ENCODE data around the gene HECTD3. TPM values are rescaled to one million over a fixed set of nuclear protein-coding genes. Genes with fewer than 3 reads are reported as not detected.
A peak's percentile ranks its signal among the peaks of the same experiment; 100 is the strongest.

Gene HECTD3
- total RNA-seq, 1 experiment from 2014 or later = 18.6 TPM

DNA sequence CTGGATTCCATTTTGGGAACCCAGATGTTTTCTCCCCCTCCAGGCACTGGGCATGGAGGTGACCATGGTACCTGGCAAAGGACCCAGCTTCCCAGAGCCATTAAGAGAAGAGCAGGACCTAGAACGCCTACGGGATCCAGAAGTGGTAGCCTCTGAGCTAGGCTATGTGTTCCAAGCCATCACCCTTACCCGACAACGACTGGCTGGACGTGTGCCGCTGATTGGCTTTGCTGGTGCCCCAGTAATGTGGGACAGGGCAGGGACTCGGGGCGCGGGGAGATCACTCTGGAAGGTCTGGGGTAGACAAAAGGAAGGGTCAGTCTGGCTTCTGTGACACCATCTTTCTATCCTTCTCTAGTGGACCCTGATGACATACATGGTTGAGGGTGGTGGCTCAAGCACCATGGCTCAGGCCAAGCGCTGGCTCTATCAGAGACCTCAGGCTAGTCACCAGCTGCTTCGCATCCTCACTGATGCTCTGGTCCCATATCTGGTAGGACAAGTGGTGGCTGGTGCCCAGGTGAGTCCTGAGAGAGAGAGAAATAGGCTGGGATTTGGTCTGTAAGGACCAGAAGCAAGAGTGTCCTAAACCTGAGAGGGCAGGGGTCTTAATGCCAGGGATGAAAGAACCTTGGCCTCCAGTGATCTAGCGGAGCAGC is 2.6 kb upstream of the HECTD3 start:
- TF ChIP-seq, protein P1, sequence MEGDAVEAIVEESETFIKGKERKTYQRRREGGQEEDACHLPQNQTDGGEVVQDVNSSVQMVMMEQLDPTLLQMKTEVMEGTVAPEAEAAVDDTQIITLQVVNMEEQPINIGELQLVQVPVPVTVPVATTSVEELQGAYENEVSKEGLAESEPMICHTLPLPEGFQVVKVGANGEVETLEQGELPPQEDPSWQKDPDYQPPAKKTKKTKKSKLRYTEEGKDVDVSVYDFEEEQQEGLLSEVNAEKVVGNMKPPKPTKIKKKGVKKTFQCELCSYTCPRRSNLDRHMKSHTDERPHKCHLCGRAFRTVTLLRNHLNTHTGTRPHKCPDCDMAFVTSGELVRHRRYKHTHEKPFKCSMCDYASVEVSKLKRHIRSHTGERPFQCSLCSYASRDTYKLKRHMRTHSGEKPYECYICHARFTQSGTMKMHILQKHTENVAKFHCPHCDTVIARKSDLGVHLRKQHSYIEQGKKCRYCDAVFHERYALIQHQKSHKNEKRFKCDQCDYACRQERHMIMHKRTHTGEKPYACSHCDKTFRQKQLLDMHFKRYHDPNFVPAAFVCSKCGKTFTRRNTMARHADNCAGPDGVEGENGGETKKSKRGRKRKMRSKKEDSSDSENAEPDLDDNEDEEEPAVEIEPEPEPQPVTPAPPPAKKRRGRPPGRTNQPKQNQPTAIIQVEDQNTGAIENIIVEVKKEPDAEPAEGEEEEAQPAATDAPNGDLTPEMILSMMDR (conservative IDR thresholded peaks at IDR 0.05) = no peak
- no peak for TF ChIP-seq EZH2 (IDR thresholded peaks at IDR 0.05; ENCODE audit: low read depth)
- Histone ChIP-seq H4K20me1 (ENCODE audit: insufficient read depth) (no peaks in the 10 kb centered on the region), H3K9me2 (ENCODE audit: insufficient read depth) (no peaks in the 10 kb centered on the region), H3K4me1 (replicated peaks; ENCODE audit: insufficient read depth) (peaks cover 20% of the 10 kb centered on the region), H3K9me3 (ENCODE audit: insufficient read depth, low read depth) (no peaks in the 10 kb centered on the region), H3K36me3 (ENCODE audit: low read depth) (no peaks in the 10 kb centered on the region), H3K79me2 (ENCODE audit: low read depth) (peaks cover 14% of the 10 kb centered on the region; the same call in 1 of the 2 replicates), H3K27ac (no peak overlapping the region), H3K4me3 (no peak overlapping the region), H2AFZ (no peak overlapping the region), H3K27me3 (ENCODE audit: insufficient read depth, low read depth) (no peaks in the 10 kb centered on the region), H3F3A (ENCODE audit: insufficient read depth, low read depth) (peaks cover 16% of the 10 kb centered on the region; the same call in 1 of the 2 replicates), H3K4me2 (peak overlapping the region; percentile 98)
- ChIA-PET POLR2A (ENCODE audit: unreplicated experiment) (no interaction called here), CTCF (interaction anchor here (0.9 to 4.5 kb wide), 8 partner anchors 177 to 479 kb away, joined by 3 to 53 read pairs (median 5); no protein-coding TSS in a partner anchor)
- intact Hi-C loops (cut with micrococcal nuclease; ENCODE audit: unreplicated experiment) = loop anchor here (1.0 to 10.0 kb wide), 9 partner anchors 217 to 1331 kb away; partner anchors contain the start of genes MUTYH, NASP, NSUN4 and TOE1
- TSS peak; percentile 62 for BruUV-seq (replicated peaks)
- DNase-seq = no peak

DNA sequence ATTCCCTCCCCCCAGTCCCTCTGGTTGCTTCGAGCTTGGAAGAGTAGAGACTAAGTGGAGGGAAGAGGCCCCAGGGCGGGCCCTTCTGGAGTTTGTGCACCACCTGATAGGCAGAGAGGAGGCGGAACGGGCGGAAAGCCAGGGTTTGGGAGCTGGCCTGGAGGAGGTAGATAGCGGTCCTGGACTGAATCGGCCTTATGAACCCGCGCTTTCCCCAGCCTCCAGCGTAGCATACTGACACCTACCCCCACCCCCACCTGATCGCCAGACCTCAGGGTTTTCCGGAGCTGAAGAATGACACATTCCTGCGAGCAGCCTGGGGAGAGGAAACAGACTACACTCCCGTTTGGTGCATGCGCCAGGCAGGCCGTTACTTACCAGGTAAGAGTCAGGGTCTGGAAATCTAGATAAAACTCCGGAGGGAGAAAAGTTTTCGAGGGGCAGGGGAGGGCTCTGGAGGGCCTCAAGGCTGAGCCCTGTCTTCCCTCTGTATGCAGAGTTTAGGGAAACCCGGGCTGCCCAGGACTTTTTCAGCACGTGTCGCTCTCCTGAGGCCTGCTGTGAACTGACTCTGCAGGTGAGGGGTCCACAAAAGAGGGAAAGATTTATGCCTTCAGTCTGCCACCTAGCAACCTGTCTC is 1.6 kb upstream of the HECTD3 start:
- Histone ChIP-seq H3K4me3 (peak overlapping the region; percentile 75), H3K36me3 (ENCODE audit: low read depth) (no peaks in the 10 kb centered on the region), H2AFZ (peak overlapping the region; percentile 98), H4K20me1 (ENCODE audit: insufficient read depth) (no peaks in the 10 kb centered on the region), H3K9me2 (ENCODE audit: insufficient read depth) (no peaks in the 10 kb centered on the region), H3K4me1 (replicated peaks; ENCODE audit: insufficient read depth) (peaks cover 20% of the 10 kb centered on the region), H3K9me3 (ENCODE audit: insufficient read depth, low read depth) (no peaks in the 10 kb centered on the region), H3F3A (ENCODE audit: insufficient read depth, low read depth) (peaks cover 16% of the 10 kb centered on the region; the same call in 1 of the 2 replicates), H3K79me2 (ENCODE audit: low read depth) (peaks cover 14% of the 10 kb centered on the region; the same call in 1 of the 2 replicates), H3K4me2 (peak overlapping the region; percentile 98), H3K27me3 (ENCODE audit: insufficient read depth, low read depth) (no peaks in the 10 kb centered on the region), H3K27ac (peak overlapping the region; percentile 41)
- intact Hi-C loops (cut with micrococcal nuclease; ENCODE audit: unreplicated experiment) = loop anchor here (1.0 to 10.0 kb wide), 6 partner anchors 176 to 1332 kb away; partner anchors contain the start of genes NASP and NSUN4
- POLR2A ChIA-PET (ENCODE audit: unreplicated experiment) = interaction anchor here (0.6 to 1.5 kb wide), 7 partner anchors 193 to 1334 kb away, joined by 3 to 26 read pairs (median 6); partner anchors contain the start of genes ARMH1, PLK3, RNU5D-1 and TMEM53
- no TSS peak for BruUV-seq (replicated peaks)
- CTCF ChIA-PET = interaction anchor here (0.6 to 4.5 kb wide), 8 partner anchors 29 to 329 kb away, joined by 3 to 53 read pairs (median 7); partner anchors contain the start of gene PLK3
- DNase-seq = peak in 1 of 2 experiments; percentile 57
- TF ChIP-seq EZH2 (IDR thresholded peaks at IDR 0.05; ENCODE audit: low read depth) = no peak
- TF ChIP-seq, protein P1 (conservative IDR thresholded peaks at IDR 0.05) = no peak
